GM21390 (cell line): Measurements from ENCODE around the gene FMNL2.
A peak's percentile ranks its signal among the peaks of the same experiment; 100 is the strongest.

Experiments
- ATAC-seq: cut with Tn5 transposase; IDR thresholded peaks from one replicate; pipeline ENCODE4 v1.9.1; 2021; ENCODE audit not compliant: unreplicated experiment

The FMNL2 gene

GRCh38 chr2:152571048-152571766 lies 236.2 kb downstream of the FMNL2 start:
- no peak for ATAC-seq

- ATAC-seq: no peak
Measured at GRCh38 chr2:152572031-152572430, 237.1 kb downstream of the FMNL2 start.

GRCh38 chr2:152573168-152573567 lies 238.2 kb downstream of the FMNL2 start:
- peak; percentile 90 for ATAC-seq

GRCh38 chr2:152577579-152577978 lies 242.6 kb downstream of the FMNL2 start:
- no peak for ATAC-seq

GRCh38 chr2:152578573-152578972 lies 243.6 kb downstream of the FMNL2 start:
- ATAC-seq: no peak

GRCh38 chr2:152580714-152581113 lies 245.7 kb downstream of the FMNL2 start:
- ATAC-seq: no peak

- ATAC-seq: no peak
Measured at GRCh38 chr2:152581360-152581759, 246.4 kb downstream of the FMNL2 start.

GRCh38 chr2:152582081-152582480 lies 247.1 kb downstream of the FMNL2 start:
- no peak for ATAC-seq

GRCh38 chr2:152583512-152584229 lies 248.7 kb downstream of the FMNL2 start:
- ATAC-seq: no peak

GRCh38 chr2:152584301-152584700 lies 249.3 kb downstream of the FMNL2 start:
- no peak for ATAC-seq

- ATAC-seq: no peak
Measured at GRCh38 chr2:152585830-152586484, 251.0 kb downstream of the FMNL2 start.

GRCh38 chr2:152587187-152587947 lies 252.4 kb downstream of the FMNL2 start:
- no peak for ATAC-seq

GRCh38 chr2:152588998-152589397 lies 254.0 kb downstream of the FMNL2 start:
- no peak for ATAC-seq

GRCh38 chr2:152594022-152594766 lies 259.2 kb downstream of the FMNL2 start:
- ATAC-seq: peak; percentile 91

GRCh38 chr2:152594792-152595191 lies 259.8 kb downstream of the FMNL2 start:
- ATAC-seq: no peak

- no peak for ATAC-seq
Measured at GRCh38 chr2:152598975-152599759, 264.2 kb downstream of the FMNL2 start.

- no peak for ATAC-seq
Measured at GRCh38 chr2:152600051-152600657, 265.2 kb downstream of the FMNL2 start.

- no peak for ATAC-seq
Measured at GRCh38 chr2:152600697-152601096, 265.7 kb downstream of the FMNL2 start.

GRCh38 chr2:152602750-152603149 lies 267.8 kb downstream of the FMNL2 start:
- ATAC-seq: no peak
